Frontal cortex (tissue), 4 donors: Measurements from ENCODE around the gene BTBD2. TPM values are rescaled to one million over a fixed set of nuclear protein-coding genes. Genes with fewer than 3 reads are reported as not detected.

Source experiments
- DNase-seq, 2 donors: peaks; one replicate each; pipeline ENCODE4 v3.0.0; 2012; ENCODE audit warnings: low spot score in 2 of 2
- FAIRE-seq: peaks from 2 replicates; lab custom pipeline; 2012; peaks lifted over from hg19 to GRCh38; lab: Jason Lieb, UNC
- total RNA-seq: library from RNA; depleted of rRNA; stranded (reverse); fragments of >200 nt; gene quantifications from one replicate; pipeline ENCODE4 v1.2.3, GENCODE V29; 2014
- donor health status: control.
- donor health status: control.
- donor health status: control.

The BTBD2 gene
- total RNA-seq, 1 donor from 2014 or later: 41.2 TPM

DNA sequence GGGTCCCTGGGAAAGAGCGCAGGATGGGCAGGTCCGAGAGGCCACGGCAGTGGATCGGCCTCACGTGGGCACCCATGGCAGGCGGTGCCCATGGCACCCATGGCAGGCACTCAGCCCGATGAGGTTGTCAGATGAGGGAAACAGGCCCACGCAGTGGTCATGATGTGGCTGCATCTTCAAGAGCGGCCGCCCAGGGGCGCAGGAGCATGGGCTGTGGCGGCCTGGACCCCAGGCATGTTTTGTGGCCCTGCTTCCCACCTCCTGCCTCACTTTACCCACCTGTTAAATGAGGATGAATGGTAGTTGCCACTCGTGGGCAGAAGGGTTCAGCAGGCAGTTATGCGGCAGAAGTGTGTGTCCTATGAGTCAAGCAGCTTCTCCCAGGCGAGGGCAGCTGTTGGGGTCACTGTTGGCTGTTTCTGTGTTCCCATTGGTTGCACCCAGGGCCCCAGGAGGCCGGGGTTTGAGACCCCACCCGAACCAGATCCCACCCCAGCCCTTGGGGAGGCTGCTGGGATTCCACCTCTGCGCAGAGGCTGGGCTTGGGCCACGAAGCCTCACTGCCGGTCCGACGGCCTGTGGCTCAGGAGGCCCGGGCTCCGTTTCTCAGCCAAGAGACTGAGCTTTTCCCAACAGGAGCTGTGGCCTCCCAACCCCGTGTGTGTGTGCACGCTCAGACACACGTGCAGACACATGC is 44.6 kb downstream of the BTBD2 start:
- no peak for FAIRE-seq
- no peak for DNase-seq

DNA sequence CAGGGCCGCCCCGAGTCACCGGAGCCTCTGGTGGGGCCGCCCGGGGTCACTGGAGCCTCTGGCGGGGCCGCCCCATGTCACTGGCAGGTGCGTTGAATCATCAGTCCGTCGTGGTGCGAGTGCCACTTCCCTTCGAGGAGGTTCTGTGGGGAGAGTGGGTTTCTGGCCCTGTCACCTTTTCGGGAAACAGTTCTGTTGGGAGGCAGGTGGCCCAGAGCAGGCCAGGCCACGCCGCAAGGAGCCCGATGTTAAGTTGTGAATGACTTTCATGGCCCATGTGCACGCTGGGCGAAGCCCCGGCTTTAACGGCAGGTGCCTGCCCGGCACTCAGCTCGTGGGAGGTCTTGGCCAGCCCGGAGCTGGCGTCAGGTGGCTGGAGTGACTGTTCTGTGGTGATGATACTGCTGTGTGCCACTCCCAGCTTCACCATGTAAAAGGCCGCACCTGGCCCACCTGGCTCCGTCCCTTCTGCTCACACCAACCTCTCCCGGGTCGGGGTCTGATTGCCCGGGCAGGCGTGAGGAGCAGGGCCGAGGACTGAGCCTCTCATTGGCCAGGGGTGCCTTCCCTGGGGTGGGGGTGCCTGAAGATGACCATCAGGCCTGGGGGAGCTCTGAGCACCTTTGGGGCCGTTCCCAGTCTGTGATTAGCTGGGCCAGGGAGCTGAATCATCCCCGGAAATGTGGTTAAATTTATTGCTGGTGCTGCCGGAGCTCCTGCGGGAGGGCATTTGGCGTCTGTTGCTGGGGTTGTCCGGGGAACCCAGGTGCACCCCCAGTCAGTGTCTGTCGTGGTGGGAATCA is 45.3 kb downstream of the BTBD2 start:
- no peak for DNase-seq

GRCh38 chr19:1969176-1970002 is 46.1 kb downstream of the BTBD2 start:
- no peak for FAIRE-seq

More for the DNA sequence above, 45.3 kb downstream of the BTBD2 start:
- no peak for FAIRE-seq

DNA sequence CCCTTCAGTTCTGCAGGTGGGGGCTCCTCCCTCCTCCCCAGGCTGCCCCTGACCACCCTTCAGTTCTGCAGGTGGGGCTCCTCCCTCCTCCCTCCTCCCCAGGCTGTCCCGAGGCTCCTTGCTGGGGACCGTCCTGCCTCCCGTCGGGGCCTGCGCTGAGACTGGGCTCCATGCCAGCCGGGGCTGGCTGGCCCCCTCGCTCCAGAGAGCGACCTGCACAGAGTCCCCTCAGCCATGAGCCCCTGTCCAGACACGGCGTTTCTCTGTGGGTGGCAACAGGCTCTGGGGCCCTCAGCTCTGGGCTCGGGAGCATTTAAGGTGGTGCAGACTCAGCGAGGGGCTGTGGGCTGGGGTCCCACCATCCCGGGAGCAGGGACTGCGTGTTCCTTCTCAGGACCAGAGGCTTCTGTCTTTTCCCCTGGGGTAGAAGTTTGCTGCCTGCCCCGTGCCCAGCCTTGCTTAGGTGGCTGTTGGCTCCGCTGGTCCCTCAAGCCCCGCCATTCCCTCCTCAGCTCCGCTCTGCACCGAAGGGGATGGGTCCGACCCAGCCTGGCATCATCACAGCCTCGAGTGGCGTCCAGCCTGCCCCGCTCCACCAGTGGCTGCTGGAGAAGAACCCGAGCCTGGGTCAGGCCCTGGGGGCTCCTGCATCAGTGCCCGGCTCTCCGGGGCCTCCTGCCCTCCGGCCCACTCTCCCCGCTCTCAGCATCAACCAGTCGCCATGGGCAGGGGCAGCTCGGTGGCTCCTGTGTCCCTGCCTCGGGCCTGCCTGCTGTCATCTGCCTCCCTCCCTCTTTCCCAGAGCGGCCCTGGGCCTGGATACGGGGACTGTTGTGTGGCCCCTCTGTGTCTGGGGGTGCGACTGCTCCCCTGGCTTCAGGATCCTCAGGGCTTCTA is 47.0 kb downstream of the BTBD2 start:
- FAIRE-seq: no peak
- no peak for DNase-seq

More at GRCh38 chr19:1969176-1970002, 46.1 kb downstream of the BTBD2 start:
- DNase-seq: no peak

GRCh38 chr19:1967087-1967608 is 48.4 kb downstream of the BTBD2 start:
- FAIRE-seq: no peak

GRCh38 chr19:1962674-1963073 is 52.8 kb downstream of the BTBD2 start:
- no peak for DNase-seq
- no peak for FAIRE-seq

More at GRCh38 chr19:1967087-1967608, 48.4 kb downstream of the BTBD2 start:
- DNase-seq: no peak

DNA sequence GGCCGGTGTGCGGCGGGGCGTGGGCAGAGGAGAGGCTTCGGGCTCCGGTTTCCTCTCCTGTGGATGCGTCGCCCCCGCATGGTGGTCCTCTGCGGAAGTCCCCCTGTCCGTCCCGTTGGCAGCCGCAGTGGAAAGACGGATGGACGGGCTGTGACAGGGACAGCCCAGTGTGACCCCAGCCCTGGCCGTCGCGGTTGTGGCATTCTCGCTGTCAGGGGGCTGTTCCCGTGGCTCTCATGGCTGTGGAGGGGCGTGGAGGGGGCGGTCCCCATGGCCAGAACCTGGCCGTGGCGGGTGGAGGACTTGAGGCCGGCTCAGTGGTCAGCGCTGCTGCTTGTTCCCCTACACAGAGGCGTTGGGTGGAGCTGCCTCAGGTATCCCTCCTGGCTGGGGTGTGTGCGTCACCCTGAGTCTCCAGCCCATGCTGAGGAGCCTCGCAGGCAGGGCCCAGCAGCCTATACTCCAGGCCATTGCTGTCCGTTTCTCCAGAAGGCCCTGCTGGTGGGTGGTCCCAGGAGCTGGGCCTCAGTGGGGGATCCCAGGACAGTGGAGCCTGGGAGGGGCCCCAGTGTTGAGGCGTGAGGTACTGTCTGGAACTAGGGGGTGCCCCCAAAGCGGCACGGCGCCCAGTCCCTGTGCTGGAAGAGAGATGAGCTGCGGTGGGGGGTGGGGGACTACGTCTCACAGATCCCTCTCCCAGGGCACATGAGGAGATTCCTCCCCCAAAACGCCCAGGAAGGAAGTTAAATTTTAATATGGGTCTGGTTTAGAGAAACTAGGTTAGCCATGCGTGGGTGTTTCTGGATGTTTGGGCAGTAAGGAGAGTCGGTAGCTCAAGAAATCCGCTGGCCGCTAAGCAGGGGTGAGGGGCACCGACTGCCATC is 54.3 kb downstream of the BTBD2 start:
- no peak for FAIRE-seq
- no peak for DNase-seq

- FAIRE-seq (no peak), DNase-seq (no peak)
These were observed 55.5 kb downstream of the BTBD2 start for GRCh38 chr19:1959928-1960589.

DNA sequence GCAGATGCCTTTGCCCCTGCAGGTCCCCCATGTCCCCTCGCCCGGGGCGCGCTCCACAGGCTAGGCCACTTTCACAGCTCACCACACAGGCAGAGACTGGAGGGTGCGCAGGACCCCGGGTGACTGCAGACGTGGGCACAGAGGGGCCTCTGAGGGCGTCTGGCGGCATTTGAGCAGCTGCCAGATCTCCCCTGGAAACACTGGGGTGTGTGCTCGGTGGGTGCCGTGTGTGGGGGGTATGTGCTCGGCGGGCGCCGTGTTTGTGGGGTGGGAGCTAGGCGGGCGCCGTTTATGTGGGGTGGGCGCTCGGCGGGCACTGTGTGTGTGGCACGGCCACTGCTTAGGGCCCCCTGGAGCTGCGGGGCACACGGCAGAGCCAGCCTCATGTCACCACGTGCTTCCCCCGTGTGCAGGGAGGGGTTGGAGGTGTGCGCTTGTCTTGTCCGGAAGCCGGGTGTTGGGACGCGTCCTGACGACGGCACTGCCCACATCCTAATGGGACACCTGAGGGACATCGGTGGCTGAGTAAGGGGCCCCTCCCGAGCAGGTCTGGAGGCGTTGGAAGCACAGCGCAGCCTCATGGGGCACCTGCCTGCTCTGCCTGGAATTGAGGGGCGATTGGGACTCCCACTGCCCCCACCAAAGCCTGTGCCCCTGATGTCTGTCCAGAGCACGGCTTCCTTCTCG is 57.8 kb downstream of the BTBD2 start:
- no peak for DNase-seq
- FAIRE-seq: no peak

DNA sequence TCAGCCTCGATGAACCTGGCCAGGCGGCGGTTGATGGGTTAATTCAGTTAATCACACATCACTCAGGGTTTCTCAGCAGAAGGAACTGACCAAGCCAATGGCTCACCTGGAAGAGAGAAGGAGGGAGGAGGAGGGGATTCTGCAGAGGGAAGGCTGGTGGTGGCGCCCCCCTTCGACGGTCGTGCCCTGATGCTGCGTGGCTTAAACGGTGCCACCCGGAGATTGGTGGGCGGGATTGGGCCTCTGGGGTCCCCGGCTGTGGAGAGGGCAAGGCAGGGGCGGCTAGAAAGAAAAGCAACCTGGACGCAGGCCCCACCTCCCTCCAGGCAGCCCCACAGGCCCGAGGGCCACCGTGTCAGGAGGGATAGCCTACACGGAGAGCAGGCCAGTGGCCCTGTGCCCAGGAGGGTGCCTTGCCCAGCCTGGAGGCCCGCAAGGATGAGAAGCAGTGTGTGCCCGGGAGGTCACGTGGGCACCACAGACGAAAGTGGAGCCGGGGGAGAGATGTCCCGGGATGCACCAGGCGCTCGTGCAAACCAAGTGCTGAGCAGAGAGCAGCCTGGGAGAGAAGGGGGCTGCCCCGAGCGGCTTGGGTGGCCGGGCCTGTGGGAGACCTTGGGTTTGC is 58.5 kb downstream of the BTBD2 start:
- FAIRE-seq: no peak
- DNase-seq: peak; percentile 87 to 94

GRCh38 chr19:1956122-1956494 is 59.4 kb downstream of the BTBD2 start:
- no peak for DNase-seq
- FAIRE-seq: no peak

DNA sequence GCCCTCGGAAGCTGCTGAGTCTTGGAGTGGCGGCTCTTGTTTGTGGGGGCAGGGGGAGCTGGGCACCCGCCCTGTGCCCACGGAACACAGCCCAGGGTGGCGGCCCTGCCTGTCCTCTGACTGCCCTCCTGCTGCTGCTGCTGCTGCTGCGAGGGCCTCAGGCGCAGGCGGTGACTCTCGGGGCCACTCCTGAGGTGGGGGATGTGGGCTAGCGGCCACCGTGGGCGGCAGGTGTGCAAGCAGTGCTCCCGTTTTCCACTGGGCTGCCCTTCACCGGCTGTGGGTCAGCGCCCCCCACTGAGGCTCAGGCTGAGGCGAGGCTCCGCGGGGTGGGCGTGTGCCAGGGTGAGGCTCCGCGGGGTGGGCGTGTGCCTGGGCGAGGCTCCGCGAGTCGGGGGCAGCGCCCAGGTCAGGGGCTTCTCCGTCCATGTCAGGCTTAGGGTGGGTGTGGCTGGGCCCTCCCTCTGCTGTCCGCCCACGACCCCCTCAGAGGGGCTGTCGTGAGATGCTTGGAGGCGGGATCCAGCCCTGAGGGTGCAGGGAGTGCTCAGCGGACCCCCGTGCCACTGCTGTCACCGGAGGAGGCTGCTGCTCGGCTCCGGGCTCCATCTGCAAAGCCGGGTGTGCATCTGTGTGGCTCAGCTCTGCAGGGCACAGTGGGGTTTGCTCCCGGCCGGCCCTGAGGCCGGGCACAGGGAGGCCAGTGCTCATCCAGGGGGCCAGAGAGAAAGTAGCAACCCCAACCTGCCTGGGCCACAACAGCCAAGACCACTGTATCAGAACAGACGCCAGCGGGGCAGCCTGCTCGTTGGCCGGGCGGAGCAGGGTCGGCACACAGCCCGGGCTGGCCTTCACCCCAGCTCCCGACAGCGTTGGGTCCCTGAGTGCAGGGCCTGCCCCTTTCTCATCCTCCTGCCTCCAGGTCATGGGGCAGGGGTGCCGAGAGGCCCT is 60.1 kb downstream of the BTBD2 start:
- no peak for DNase-seq

GRCh38 chr19:1954532-1954933 is 61.0 kb downstream of the BTBD2 start:
- FAIRE-seq: no peak

More for the DNA sequence above, 60.1 kb downstream of the BTBD2 start:
- no peak for FAIRE-seq

DNA sequence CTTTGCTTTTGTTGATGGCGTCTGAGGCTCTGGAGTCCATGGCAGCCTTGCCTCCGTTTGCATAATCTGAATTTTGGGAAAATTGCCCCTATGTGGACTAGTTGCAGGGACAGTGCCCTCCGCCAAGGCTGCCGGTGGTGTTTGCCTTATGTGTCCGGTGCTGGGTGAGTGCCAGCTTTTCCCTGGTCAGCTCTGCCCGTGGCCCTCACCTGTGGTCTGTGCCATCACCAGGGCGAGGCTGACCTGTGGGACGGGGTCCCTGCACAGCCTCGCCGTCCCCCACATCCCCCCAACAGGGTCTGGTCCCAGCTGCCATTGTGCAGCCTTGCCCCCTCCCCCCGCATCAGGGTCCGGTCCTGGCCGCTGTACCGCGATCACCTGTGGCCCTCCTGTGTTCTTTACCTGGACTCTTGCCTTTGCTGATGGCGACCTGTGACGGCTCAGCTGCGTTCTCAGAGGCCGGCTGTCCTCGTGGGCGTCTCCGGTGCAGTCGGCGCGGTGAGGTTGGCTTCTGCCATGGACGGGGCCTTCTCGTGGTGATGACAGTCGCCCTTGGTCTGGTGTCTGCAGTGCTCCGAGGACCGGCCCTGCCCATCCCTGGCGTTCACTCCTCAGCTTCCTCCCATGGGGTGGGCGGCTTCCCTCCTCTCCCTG is 61.9 kb downstream of the BTBD2 start:
- no peak for FAIRE-seq
- DNase-seq: no peak

More at GRCh38 chr19:1954532-1954933, 61.0 kb downstream of the BTBD2 start:
- DNase-seq: no peak

DNA sequence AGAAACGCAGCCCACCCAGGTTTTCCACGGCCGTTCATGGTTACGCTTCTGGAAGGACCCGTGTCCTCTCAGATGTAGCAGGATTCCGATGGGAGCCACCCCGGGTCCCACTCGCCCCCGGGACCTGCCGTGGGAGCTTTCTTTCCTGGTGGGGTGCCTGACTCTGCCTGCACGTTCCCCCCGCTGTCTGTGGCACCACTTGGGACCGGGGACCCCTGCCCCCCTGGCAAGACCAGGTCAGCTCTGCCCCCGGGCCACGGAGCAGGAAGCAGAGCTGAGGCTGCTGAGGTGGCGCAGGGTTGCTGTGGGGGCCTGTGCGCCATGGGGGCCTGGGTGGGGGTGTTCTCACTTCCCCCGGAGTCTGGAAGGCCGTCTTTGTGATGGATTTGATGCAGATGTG is 62.5 kb downstream of the BTBD2 start:
- no peak for DNase-seq
- no peak for FAIRE-seq
